PC-9 (cell line): Measurements from ENCODE around the gene STAT4. TPM values are rescaled to one million over a fixed set of nuclear protein-coding genes. Genes with fewer than 3 reads are reported as not detected.

ENCODE experiments used
- BruUV-seq: library from RNA; stranded (reverse); fragments of 400-500 nt; replicated peaks from 2 replicates; lab custom pipeline; 2021; lab: Mats Ljungman, UMichigan
- CTCF ChIA-PET: fragments of 300-600 bp; sonication (Branson Sonifier 250); formaldehyde crosslinking; loops from one replicate; lab custom pipeline; 2022; ENCODE audit warnings: antibody characterized with exemption; lab: Charles Lee
- POLR2A ChIA-PET: fragments of 300-600 bp; sonication (Branson Sonifier 250); formaldehyde crosslinking; loops from one replicate; lab custom pipeline; 2022; ENCODE audit warnings: antibody characterized with exemption; ENCODE audit not compliant: unreplicated experiment; lab: Charles Lee
- DNase-seq, 2 experiments: peaks; one replicate each; pipeline versions ENCODE4 v3.0.0 to v3.0.0-alpha.2; 2015 to 2022; ENCODE audit warnings: mixed read lengths in 1 of 2
- H2AFZ ChIP-seq: fragments of 200-600 bp; sonication (generic); 2 replicates; pipeline ENCODE4 v1.8.1; 2017; ENCODE audit warnings: antibody characterized with exemption
- H3F3A ChIP-seq: fragments of 200-600 bp; sonication (generic); 2 replicates; pipeline ENCODE4 v1.8.1; 2017; ENCODE audit warnings: antibody characterized with exemption, mild to moderate bottlenecking, low read depth; ENCODE audit not compliant: insufficient read depth
- H3K27ac ChIP-seq: fragments of 200-600 bp; sonication (generic); 2 replicates; pipeline ENCODE4 v1.6.1; 2016; ENCODE audit warnings: mixed run types
- H3K27me3 ChIP-seq: fragments of 200-600 bp; sonication (generic); 2 replicates; pipeline ENCODE4 v1.6.1; 2016; ENCODE audit warnings: low read depth, mixed run types; ENCODE audit not compliant: insufficient read depth
- H3K36me3 ChIP-seq: fragments of 200-600 bp; sonication (generic); 2 replicates; pipeline ENCODE4 v1.6.1; 2016; ENCODE audit warnings: low read depth, mixed run types
- H3K4me1 ChIP-seq: fragments of 200-600 bp; sonication (generic); replicated peaks from 2 replicates; pipeline ENCODE4 v1.6.1; 2016; ENCODE audit warnings: mixed run types; ENCODE audit not compliant: insufficient read depth
- H3K4me2 ChIP-seq: fragments of 200-600 bp; sonication (generic); 2 replicates; pipeline ENCODE4 v1.6.1; 2017; ENCODE audit warnings: mixed run types
- H3K4me3 ChIP-seq: fragments of 200-600 bp; sonication (generic); 2 replicates; pipeline ENCODE4 v1.6.1; 2016; ENCODE audit warnings: mixed run types
- H3K79me2 ChIP-seq: fragments of 200-600 bp; sonication (generic); 2 replicates; pipeline ENCODE4 v1.6.1; 2017; ENCODE audit warnings: low read depth, mixed run types
- H3K9me2 ChIP-seq: fragments of 200-600 bp; sonication (generic); 2 replicates; pipeline ENCODE4 v1.8.1; 2017; ENCODE audit warnings: mild to moderate bottlenecking; ENCODE audit not compliant: insufficient read depth
- H3K9me3 ChIP-seq: fragments of 200-600 bp; sonication (generic); 2 replicates; pipeline ENCODE4 v1.8.1; 2016; ENCODE audit warnings: low read depth; ENCODE audit not compliant: insufficient read depth
- H4K20me1 ChIP-seq: fragments of 200-600 bp; sonication (generic); 2 replicates; pipeline ENCODE4 v1.8.1; 2017; ENCODE audit not compliant: insufficient read depth
- EZH2 ChIP-seq: fragments of 200-600 bp; sonication (generic); IDR thresholded peaks from 2 replicates; pipeline ENCODE4 v1.8.0; 2017; ENCODE audit warnings: antibody characterized with exemption, low read depth
- intact Hi-C: fragments of 100-400 bp; cut with micrococcal nuclease; formaldehyde crosslinking; loops from one replicate; pipeline ENCODE4 v1.10.0; 2022; ENCODE audit not compliant: unreplicated experiment
- total RNA-seq: library from RNA; stranded (reverse); gene quantifications from 2 replicates; pipeline ENCODE4 v1.2.3, GENCODE V29; 2021
- TF ChIP-seq, protein P1 (sequence below): fragments of 200-600 bp; sonication (generic); conservative IDR thresholded peaks from 2 replicates; pipeline ENCODE4 v1.6.1; 2017; ENCODE audit warnings: mixed run types, antibody characterized with exemption, mild to moderate bottlenecking, moderate library complexity

STAT4 gene
- total RNA-seq, 1 experiment from 2014 or later = 0.70 TPM

DNA sequence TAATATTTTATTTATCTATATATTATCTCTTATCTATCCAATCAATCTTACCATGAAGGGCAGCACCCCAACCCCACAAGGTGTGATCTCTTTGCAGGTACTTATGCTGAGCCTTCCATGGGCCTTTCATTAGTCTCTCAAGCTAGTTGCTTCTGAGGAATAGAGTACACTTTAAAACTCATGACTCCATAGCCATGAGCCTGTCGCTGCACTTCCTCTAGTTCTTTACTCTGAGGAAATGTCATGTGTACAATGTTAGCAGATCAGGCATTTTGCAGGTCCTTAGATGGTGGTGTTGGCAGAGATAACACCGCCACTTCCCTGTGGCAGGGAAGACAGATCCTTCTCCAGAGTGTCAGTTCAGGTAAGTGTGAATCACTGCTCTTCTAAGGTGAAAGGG, 29.5 kb upstream of the STAT4 start:
- Histone ChIP-seq H3K4me2 (no peak overlapping the region), H3F3A (no peaks in the 10 kb centered on the region), H3K36me3 (no peaks in the 10 kb centered on the region), H3K79me2 (no peaks in the 10 kb centered on the region), H4K20me1 (no peaks in the 10 kb centered on the region), H3K9me2 (no peaks in the 10 kb centered on the region), H3K27ac (no peak overlapping the region), H3K4me1 (peaks cover 5% of the 10 kb centered on the region; the same call in 1 of the 2 replicates), H2AFZ (no peak overlapping the region), H3K9me3 (no peaks in the 10 kb centered on the region), H3K4me3 (no peak overlapping the region), H3K27me3 (no peaks in the 10 kb centered on the region)
- BruUV-seq = no TSS peak
- POLR2A ChIA-PET = no interaction called here
- CTCF ChIA-PET = no interaction called here
- intact Hi-C loops = no loop called here
- TF ChIP-seq EZH2 = no peak
- TF ChIP-seq, protein P1, sequence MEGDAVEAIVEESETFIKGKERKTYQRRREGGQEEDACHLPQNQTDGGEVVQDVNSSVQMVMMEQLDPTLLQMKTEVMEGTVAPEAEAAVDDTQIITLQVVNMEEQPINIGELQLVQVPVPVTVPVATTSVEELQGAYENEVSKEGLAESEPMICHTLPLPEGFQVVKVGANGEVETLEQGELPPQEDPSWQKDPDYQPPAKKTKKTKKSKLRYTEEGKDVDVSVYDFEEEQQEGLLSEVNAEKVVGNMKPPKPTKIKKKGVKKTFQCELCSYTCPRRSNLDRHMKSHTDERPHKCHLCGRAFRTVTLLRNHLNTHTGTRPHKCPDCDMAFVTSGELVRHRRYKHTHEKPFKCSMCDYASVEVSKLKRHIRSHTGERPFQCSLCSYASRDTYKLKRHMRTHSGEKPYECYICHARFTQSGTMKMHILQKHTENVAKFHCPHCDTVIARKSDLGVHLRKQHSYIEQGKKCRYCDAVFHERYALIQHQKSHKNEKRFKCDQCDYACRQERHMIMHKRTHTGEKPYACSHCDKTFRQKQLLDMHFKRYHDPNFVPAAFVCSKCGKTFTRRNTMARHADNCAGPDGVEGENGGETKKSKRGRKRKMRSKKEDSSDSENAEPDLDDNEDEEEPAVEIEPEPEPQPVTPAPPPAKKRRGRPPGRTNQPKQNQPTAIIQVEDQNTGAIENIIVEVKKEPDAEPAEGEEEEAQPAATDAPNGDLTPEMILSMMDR = no peak
- DNase-seq = no peak

- H3K4me3 ChIP-seq = no peak overlapping the region
- H3K4me2 ChIP-seq = no peak overlapping the region
- H3K27me3 ChIP-seq = no peaks in the 10 kb centered on the region
- peaks cover 5% of the 10 kb centered on the region; the same call in 1 of the 2 replicates for H3K4me1 ChIP-seq
- intact Hi-C loops = no loop called here
- H3K27ac ChIP-seq = no peak overlapping the region
- TF ChIP-seq, protein P1 = no peak
- no peak overlapping the region for H2AFZ ChIP-seq
- ChIA-PET POLR2A (interaction anchor here (0.6 kb wide), 1 partner anchor 338 kb away, joined by 3 read pairs; no protein-coding TSS in a partner anchor), CTCF (no interaction called here)
- H3K79me2 ChIP-seq = no peaks in the 10 kb centered on the region
- H3F3A ChIP-seq = no peaks in the 10 kb centered on the region
- BruUV-seq = no TSS peak
- H3K9me3 ChIP-seq = no peaks in the 10 kb centered on the region
- H4K20me1 ChIP-seq = no peaks in the 10 kb centered on the region
- no peaks in the 10 kb centered on the region for H3K36me3 ChIP-seq
- no peaks in the 10 kb centered on the region for H3K9me2 ChIP-seq
- no peak for DNase-seq
Observed at GRCh38 chr2:191178806-191179514, 28.2 kb upstream of the STAT4 start.

DNA sequence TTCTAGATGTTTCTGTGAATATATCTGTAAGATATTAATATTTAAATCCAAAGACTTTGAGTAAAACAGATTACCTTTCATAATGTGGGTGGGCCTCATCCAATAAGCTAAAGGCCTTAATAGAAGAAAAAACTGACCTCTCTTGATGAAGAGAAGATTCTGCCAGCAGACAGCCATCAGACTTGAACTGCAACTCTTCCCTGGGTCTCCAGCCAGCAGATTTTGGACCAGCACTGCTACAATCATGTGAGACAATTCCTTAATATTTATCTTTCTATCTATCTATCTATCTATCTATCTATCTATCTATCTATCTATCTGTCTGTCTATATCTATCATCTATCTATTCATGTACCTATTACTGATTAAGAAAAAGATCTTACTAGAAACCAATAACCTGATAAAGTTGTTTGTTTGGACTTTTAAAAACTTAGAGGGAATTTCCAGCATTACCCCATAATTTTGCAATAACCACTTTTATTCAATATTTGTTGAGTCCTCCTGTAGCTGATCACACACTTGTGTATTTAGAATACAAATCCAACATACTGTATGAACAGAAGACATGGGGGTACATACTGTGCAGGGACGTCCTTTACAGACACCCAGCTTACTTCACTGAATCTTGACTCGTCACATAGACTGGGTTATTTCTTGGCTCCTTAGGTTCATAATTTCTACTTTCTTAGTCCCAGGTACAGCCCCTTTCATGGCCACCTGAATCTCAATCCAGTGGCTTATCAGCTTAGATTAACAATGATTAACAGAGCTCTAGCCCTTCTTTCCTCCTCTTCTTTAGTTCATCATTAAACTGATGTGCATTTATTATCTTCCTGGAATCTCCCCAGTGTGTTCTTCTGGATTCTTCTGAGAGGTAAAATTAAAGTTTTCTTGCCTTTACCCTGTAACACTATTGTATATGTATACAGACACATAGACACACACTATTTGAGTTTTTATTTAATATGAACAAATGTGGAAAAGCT, 27.2 kb upstream of the STAT4 start:
- intact Hi-C loops = no loop called here
- H3K9me2 ChIP-seq = no peaks in the 10 kb centered on the region
- TF ChIP-seq, protein P1 = no peak
- no peak for TF ChIP-seq EZH2
- H3F3A ChIP-seq = peaks cover under 1% of the 10 kb centered on the region; the same call in 1 of the 2 replicates
- H3K27me3 ChIP-seq = no peaks in the 10 kb centered on the region
- ChIA-PET POLR2A (interaction anchor here (0.6 kb wide), 1 partner anchor 339 kb away, joined by 3 read pairs; no protein-coding TSS in a partner anchor), CTCF (no interaction called here)
- H2AFZ ChIP-seq = no peak overlapping the region
- no peaks in the 10 kb centered on the region for H3K36me3 ChIP-seq
- no peak for DNase-seq
- peaks cover 6% of the 10 kb centered on the region for H3K4me1 ChIP-seq
- no peaks in the 10 kb centered on the region for H3K9me3 ChIP-seq
- no peaks in the 10 kb centered on the region for H3K79me2 ChIP-seq
- H3K4me2 ChIP-seq = no peak overlapping the region
- no peak overlapping the region for H3K27ac ChIP-seq
- no TSS peak for BruUV-seq
- H3K4me3 ChIP-seq = no peak overlapping the region
- no peaks in the 10 kb centered on the region for H4K20me1 ChIP-seq
